Activated T-helper 2 cell treated with anti-CD3 and anti-CD28 coated beads, Interferon-gamma antibody, Interleukin-2, Interleukin-4, amounts not matched to agents 10 μg/mL and 5 μg/mL and 100 μg/mL, durations not matched to agents 14 hours and 24 hours and 36 hours (primary cell): ENCODE data around the gene B3GAT3. TPM values are rescaled to one million over a fixed set of nuclear protein-coding genes. Genes with fewer than 3 reads are reported as not detected.
A peak's percentile ranks its signal among the peaks of the same experiment; 100 is the strongest.
"Not testable (repeated sequence)": the region's sequence is repeated elsewhere in the genome, so short reads cannot be mapped to it uniquely, and the experiment has no call there.

ENCODE experiments used
- DNase-seq: peaks from one replicate; pipeline ENCODE4 v3.0.0; 2021; ENCODE audit warnings: low spot score
- H3K27ac Mint-ChIP-seq: one replicate; pipeline ENCODE4 v1.8.0; 2021; ENCODE audit warnings: mixed read lengths
- H3K27me3 Mint-ChIP-seq: one replicate; pipeline ENCODE4 v1.8.0; 2021; ENCODE audit warnings: low read depth, mixed read lengths
- H3K36me3 Mint-ChIP-seq: one replicate; pipeline ENCODE4 v1.8.0; 2021; ENCODE audit warnings: low read depth, mixed read lengths
- H3K4me1 Mint-ChIP-seq: one replicate; pipeline ENCODE4 v1.8.0; 2021; ENCODE audit warnings: low read depth, mixed read lengths
- H3K4me3 Mint-ChIP-seq: one replicate; pipeline ENCODE4 v1.8.0; 2021; ENCODE audit warnings: low read depth, mild to moderate bottlenecking, moderate library complexity, mixed read lengths
- H3K9me3 Mint-ChIP-seq: one replicate; pipeline ENCODE4 v1.8.0; 2021; ENCODE audit warnings: mixed read lengths
- intact Hi-C: fragments of 100-400 bp; cut with micrococcal nuclease; formaldehyde crosslinking; loops from one replicate; pipeline ENCODE4 v1.15.1; 2023
- total RNA-seq: library from RNA; stranded (reverse); gene quantifications from 2 replicates; pipeline ENCODE4 v1.2.3, GENCODE V29; 2022

B3GAT3 gene
- total RNA-seq, 1 donor from 2014 or later: 70.0 TPM

DNA sequence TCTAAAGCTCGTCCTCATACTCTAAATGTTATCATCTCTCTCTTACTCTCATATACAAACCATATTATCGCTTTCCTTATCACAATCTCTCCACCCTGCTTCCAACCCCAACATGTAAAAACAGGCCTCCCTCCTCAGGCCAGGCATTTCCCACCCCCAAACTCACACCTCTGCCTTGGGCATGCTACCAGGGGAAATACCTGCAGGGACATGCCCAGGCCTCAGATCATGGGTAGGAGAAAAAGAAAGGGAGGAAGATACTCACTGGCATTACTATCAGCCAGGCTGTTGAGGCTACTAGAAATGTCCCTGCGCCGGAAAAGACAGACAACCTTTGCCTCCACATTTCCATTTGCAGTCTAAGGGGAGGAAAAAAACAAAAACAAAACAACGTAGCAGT lies 21.9 kb downstream of the B3GAT3 start:
- H3K27me3 Mint-ChIP-seq: no peaks in the 10 kb centered on the region
- H3K4me1 Mint-ChIP-seq: peaks cover 41% of the 10 kb centered on the region
- no peaks in the 10 kb centered on the region for H3K9me3 Mint-ChIP-seq
- H3K36me3 Mint-ChIP-seq: peaks cover 77% of the 10 kb centered on the region
- H3K4me3 Mint-ChIP-seq: peak overlapping the region; percentile 91
- DNase-seq: no peak
- peak overlapping the region; percentile 95 for H3K27ac Mint-ChIP-seq
- intact Hi-C loops: loop anchor here (1.0 to 5.0 kb wide), 4 partner anchors 9 to 242 kb away; partner anchors contain the start of genes HNRNPUL2, INTS5, TTC9C and TUT1

DNA sequence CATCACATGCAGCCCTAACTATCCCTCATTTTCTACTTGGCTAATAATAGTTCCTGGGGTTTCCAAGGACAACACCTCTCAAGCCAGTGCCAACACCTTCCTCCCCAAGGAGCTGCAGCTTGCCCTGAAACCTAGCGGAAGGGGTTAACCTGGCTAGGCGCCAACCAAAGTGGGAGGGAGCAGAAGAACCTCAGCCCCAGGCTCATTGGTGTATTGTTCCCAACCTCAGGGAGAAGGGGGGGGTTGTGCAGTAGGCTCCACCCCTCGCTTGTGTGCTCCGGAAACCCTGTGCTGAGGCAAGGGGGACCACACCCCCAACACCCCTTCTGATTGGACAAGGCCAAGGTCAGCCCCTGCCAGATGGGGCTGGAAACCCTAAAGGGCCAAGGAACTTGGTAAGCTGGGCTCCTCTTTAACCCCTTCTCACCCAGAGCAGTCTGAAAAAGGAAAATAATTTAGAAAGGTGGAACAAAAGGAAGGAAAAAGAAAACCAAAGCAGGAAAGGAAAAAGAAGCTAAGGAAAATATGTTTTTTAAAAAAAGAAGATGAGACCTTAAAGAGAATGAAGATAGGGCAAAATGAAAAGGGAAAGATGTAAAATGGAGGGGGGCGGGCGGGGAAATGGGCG lies 22.6 kb downstream of the B3GAT3 start:
- Mint-ChIP-seq H3K4me1 (peaks cover 43% of the 10 kb centered on the region), H3K27ac (peak overlapping the region; percentile 95), H3K36me3 (peaks cover 83% of the 10 kb centered on the region), H3K9me3 (no peaks in the 10 kb centered on the region), H3K4me3 (peak overlapping the region; percentile 91), H3K27me3 (no peaks in the 10 kb centered on the region)
- DNase-seq: peak; percentile 97
- intact Hi-C loops: loop anchor here (1.0 kb wide), 1 partner anchor 8 kb away; the partner anchor contains the start of gene TUT1

DNA sequence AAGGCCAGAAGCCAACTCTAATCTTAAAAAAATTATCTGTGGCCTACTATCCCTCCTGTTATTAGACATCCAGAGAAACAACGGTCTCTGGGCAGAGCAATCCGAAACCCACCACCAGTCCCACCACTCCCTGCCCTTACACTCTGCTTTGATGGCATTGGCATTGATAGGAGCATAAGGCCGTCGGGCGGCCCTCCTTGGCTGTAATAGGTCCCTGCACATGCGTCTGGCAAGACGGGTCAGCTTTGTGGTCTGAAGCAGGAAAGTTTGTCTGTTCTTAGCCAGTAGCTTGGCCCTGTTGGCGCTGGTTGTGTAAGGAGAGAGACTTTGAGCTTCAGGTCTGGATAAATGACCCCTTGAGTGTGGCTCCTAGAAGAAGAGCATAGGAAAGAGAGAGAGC lies 26.7 kb downstream of the B3GAT3 start:
- peaks cover 84% of the 10 kb centered on the region for H3K36me3 Mint-ChIP-seq
- no peak overlapping the region for H3K4me3 Mint-ChIP-seq
- H3K27me3 Mint-ChIP-seq: no peaks in the 10 kb centered on the region
- H3K27ac Mint-ChIP-seq: no peak overlapping the region
- peaks cover 54% of the 10 kb centered on the region for H3K4me1 Mint-ChIP-seq
- H3K9me3 Mint-ChIP-seq: no peaks in the 10 kb centered on the region
- intact Hi-C loops: no loop called here
- DNase-seq: no peak

DNA sequence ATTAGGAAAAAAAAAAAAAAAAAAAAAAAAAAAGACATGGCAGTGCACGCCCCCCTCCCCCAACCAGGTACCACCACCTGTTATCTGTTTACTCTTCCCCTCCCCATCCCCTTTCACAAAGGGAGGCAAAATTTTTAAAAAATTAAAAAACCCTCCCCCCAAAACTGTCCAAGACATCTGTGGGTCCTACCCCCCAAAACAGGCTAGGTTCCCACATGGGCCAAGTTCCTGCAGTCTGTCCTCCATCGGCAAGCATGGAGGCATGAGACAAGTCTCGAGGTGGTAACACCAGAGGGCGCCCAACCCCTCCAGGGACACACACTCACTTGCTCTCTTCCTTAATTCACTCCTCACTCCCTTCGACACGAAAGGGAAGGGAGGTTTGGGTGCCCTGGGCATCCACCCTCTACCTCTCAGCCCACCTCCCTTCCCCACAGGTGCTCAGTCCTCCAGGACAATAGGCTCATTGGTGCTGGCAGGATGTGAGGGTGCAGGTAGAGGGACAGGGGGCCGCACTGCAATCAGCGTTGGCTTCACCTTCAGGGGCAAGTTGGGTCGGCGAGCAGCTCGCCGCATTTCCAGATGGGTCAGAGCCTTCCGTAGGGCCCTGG lies 28.2 kb downstream of the B3GAT3 start:
- peaks cover 41% of the 10 kb centered on the region for H3K4me1 Mint-ChIP-seq
- H3K9me3 Mint-ChIP-seq: no peaks in the 10 kb centered on the region
- peaks cover 78% of the 10 kb centered on the region for H3K36me3 Mint-ChIP-seq
- intact Hi-C loops: loop anchor here (5.0 kb wide), 2 partner anchors 179 to 264 kb away; partner anchors contain the start of gene TAF6L
- no peaks in the 10 kb centered on the region for H3K27me3 Mint-ChIP-seq
- peak overlapping the region; percentile 93 for H3K27ac Mint-ChIP-seq
- peak; percentile 76 for DNase-seq
- H3K4me3 Mint-ChIP-seq: peak overlapping the region; percentile 77

DNA sequence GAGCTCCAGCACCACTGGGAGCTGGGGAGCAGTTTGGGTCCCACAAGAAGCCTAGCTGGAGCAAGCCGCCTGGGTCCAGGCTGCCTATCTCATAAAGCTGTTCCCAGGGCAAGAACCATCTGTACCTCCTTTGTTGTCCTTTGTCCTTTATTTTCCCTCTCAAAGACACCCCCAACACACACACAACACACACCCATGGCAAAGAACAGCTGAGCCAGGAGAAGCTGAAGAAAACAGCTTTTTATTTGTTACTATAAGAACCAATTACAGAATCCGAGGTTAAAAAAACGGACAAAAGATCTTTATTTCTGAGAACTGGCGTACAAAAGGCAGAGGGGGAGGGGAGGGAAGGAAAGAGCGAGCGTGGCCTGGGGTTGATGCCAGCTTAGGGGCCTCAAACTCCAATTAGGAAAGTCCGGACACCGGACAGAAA lies 28.8 kb downstream of the B3GAT3 start:
- peaks cover 36% of the 10 kb centered on the region for H3K4me1 Mint-ChIP-seq
- no peaks in the 10 kb centered on the region for H3K27me3 Mint-ChIP-seq
- peaks cover 75% of the 10 kb centered on the region for H3K36me3 Mint-ChIP-seq
- DNase-seq: no peak
- no peaks in the 10 kb centered on the region for H3K9me3 Mint-ChIP-seq
- no peak overlapping the region for H3K4me3 Mint-ChIP-seq
- intact Hi-C loops: loop anchor here (5.0 kb wide), 2 partner anchors 179 to 264 kb away; partner anchors contain the start of gene TAF6L
- peak overlapping the region; percentile 34 for H3K27ac Mint-ChIP-seq

DNA sequence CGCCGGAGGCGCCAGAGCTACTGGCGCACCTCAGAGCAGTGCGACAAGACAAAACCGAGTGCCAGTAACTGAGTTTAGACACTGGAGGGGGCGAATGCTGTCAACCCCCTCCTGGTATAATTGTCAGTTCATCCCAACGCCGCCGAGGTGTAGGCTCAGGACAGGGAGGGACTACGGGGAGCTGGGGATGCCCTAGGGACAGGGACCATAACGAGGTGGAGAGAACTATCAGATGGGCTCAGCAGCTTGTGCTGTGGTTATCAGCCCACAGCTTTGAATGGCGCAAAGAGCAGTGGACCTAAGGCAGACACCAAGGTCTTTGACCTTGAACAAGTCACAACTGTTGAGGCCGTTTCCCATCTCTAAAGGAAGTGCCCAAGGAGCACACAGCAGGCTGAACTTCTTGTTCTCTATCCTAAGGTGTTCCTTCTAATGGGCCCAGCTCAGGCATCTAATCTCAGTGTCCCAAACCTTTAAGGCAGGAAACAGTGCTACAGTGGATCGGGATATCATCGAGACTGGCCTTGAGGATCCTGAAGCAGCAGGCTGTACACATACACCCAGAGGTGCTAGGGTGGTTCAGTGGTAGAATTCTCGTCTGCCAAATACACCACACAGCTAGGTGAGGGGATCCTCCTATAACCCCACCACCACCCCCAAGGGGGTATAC lies 29.5 kb downstream of the B3GAT3 start:
- no peak for DNase-seq
- intact Hi-C loops: loop anchor here (5.0 kb wide), 2 partner anchors 180 to 265 kb away; partner anchors contain the start of gene TAF6L
- H3K36me3 Mint-ChIP-seq: peaks cover 74% of the 10 kb centered on the region
- peaks cover 31% of the 10 kb centered on the region for H3K4me1 Mint-ChIP-seq
- H3K27ac Mint-ChIP-seq: peak overlapping the region; percentile 93
- peak overlapping the region; percentile 94 for H3K4me3 Mint-ChIP-seq
- no peaks in the 10 kb centered on the region for H3K27me3 Mint-ChIP-seq
- no peaks in the 10 kb centered on the region for H3K9me3 Mint-ChIP-seq

DNA sequence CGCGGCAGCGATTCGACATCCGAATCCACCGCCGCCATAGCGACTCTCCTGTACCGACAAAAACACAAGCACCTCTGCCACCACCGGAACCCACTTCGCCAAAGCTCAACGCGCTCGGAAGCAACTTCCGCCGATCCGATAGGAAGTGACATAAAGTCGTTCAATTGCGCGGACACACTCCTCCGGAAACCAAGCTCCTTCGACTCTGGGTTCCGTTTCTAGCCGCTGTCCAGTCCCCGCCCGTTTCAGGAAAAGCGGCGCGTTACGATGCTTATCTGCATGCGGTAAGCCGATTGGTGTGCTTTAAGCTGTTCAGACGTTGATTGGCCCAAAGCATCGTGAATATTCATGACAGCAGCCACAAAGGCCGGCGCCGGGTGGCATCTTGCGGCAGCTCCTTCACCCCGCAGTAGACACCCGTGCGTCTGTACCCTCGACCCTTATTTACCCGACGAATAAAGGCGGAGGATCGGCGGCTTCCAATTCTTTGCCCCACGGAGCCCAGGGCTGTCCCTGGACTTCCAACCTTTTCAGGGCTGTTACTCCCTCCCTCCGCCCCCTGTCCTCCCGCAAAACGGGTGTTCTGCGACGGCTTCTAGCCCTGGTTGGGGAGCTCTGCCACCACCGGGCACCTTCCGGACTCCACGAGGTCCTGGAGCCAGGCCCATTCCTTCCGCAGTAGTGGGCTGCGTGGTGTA lies 30.2 kb downstream of the B3GAT3 start, which contains the start of gene TUT1:
TUT1 (minus strand) TSS at position 76 of the 698 bp plus-strand sequence; CDS start at position 38, 38 bp downstream.
- Mint-ChIP-seq H3K4me3 (peak within 1 kb of the TSS; percentile 94), H3K27ac (peak within 1 kb of the TSS; percentile 93), H3K9me3 (no peaks in the 10 kb centered on the region), H3K27me3 (no peaks in the 10 kb centered on the region), H3K4me1 (peaks cover 28% of the 10 kb centered on the region), H3K36me3 (peaks cover 67% of the 10 kb centered on the region)
- peak; percentile 97 for DNase-seq
- intact Hi-C loops: loop anchor here (1.0 to 5.0 kb wide), 10 partner anchors 8 to 266 kb away; partner anchors contain the start of genes C11orf98, CSKMT, GANAB and TAF6L

DNA sequence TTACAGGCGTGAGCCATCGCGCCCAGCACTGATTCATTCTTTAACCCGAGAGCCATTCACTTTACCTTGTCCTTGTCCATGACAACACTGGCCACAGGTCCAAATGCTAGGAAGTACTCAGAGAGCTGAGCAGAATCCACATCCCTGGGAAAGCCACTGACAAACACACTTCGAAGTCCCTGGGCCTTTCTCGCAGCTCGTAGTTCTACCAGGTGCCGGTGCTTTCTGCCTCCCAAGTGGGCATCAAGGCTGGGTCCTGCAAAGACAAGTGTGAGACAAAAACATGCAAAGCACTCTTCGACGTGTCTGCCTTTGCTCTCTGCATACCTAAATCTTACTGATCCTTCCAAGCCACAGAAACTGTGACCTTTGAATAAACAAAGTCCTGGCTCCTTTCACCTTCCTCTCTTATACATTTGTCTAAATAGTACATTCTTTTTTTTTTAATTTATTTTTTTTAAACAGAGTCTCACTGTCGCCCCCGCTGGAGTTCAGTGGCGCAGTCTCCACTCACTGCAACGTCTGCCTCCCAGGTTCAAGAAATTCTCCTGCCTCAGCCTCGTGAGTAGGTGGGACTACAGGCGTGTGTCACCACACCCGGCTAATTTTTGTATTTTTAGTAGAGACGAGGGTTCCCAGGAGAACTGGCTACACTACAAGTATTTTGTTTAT lies 32.7 kb downstream of the B3GAT3 start:
- peaks cover 52% of the 10 kb centered on the region for H3K36me3 Mint-ChIP-seq

DNA sequence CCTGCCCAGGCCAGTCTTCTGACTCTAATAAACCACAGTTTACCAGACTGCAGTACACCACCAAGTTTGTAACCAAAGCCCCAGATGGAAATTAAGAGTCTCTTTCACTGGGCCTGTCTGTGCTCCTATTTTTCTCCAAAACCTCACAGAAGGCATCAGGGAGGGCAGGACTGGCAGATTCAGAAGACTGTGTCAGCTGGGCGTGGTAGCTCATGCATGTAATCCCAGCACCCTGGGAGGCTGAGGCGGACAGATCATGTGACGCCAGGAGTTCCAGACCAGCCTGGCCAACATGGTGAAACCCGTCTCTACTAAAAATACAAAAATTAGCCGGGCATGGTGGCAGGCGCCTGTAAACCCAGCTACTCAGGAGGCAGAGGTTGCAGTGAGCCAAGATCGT lies 36.4 kb downstream of the B3GAT3 start:
- H3K9me3 Mint-ChIP-seq, intact Hi-C loops, H3K27me3 Mint-ChIP-seq, DNase-seq, H3K27ac Mint-ChIP-seq, H3K4me1 Mint-ChIP-seq, H3K4me3 Mint-ChIP-seq: not testable (repeated sequence)
- peaks cover 49% of the 10 kb centered on the region for H3K36me3 Mint-ChIP-seq

More for the DNA sequence above, 32.7 kb downstream of the B3GAT3 start:
- intact Hi-C loops: no loop called here
- peaks cover 26% of the 10 kb centered on the region for H3K4me1 Mint-ChIP-seq
- no peaks in the 10 kb centered on the region for H3K9me3 Mint-ChIP-seq
- no peak for DNase-seq
- no peaks in the 10 kb centered on the region for H3K27me3 Mint-ChIP-seq
- H3K4me3 Mint-ChIP-seq: peak overlapping the region; percentile 94
- H3K27ac Mint-ChIP-seq: no peak overlapping the region

DNA sequence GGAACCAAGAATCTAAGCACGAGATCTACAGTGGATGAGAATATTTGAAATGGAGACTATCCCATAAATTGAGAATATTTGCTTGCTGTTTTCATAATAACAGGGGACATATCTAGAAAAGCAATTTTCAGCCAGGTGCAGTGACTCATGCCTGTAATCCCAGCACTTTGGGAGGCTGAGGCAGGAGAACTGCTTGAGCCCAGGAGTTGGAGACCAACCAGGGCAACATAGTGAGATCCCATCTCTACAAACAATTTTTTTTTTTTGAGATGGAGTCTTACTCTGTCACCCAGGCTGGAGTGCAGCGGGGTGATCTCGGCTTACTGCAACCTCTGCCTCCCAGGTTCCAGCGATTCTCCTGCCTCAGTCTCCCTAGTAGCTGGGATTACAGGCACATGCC lies 40.1 kb downstream of the B3GAT3 start:
- H3K9me3 Mint-ChIP-seq, H3K4me1 Mint-ChIP-seq, intact Hi-C loops, H3K27ac Mint-ChIP-seq, H3K4me3 Mint-ChIP-seq, H3K27me3 Mint-ChIP-seq, DNase-seq: not testable (repeated sequence)
- H3K36me3 Mint-ChIP-seq: peaks cover 47% of the 10 kb centered on the region

DNA sequence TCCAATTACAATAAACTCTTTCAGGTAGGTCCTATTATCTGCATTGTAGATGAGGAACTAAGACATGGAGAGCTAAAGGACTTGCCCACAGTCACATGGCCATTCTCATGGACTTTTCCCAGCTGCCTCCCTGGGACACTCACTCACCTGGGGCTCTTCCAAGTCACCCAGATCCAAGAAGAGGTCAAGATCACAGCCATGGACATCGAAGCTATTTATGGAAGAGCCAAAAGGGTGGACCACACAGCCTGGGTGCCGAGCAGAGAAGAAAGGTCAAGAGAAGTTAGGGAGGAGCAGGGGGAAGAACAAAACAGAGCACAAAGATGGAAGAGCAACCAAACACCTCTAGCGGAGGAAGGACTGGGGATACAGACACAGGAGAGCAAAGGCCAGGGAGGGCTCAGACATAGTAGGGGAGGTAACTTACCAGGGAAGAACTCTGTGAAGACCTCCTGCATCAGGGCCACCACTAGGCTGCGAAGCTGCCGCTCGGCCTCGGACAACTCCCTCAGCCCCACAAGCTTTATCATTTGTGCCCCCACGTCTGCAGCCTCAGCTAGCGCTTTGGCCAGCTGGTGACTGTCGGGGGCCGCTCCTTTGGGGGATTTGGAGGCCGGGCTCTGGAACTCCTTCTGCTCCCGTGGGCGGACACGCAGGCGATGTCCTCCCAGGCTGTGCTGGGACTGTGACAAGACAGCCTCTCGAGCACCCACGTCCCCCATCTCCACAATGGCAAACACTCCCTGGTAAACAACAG lies 40.6 kb downstream of the B3GAT3 start:
- peaks cover 49% of the 10 kb centered on the region for H3K36me3 Mint-ChIP-seq
- H3K4me3 Mint-ChIP-seq: no peak overlapping the region
- no peaks in the 10 kb centered on the region for H3K4me1 Mint-ChIP-seq
- H3K27me3 Mint-ChIP-seq: no peaks in the 10 kb centered on the region
- intact Hi-C loops: no loop called here
- no peak for DNase-seq
- H3K9me3 Mint-ChIP-seq: no peaks in the 10 kb centered on the region
- no peak overlapping the region for H3K27ac Mint-ChIP-seq
